Subcutaneous adipose tissue (tissue), 4 donors: Measurements from ENCODE around the gene GOLT1B. TPM values are rescaled to one million over a fixed set of nuclear protein-coding genes. Genes with fewer than 3 reads are reported as not detected.

ENCODE experiments used
- total RNA-seq, 4 donors: library from RNA; depleted of rRNA; stranded (reverse); fragments of >200 nt; gene quantifications; one replicate each; pipeline ENCODE4 v1.1.0, GENCODE V29; 2016
- TF ChIP-seq, protein P1 (sequence below): fragments of 450-650 bp; IDR thresholded peaks from one replicate; pipeline ENCODE4 v1.5.1; 2016; ENCODE audit warnings: low read depth, mild to moderate bottlenecking, control low read depth, antibody characterized with exemption, moderate library complexity

The GOLT1B gene
- total RNA-seq, 4 donors from 2014 or later = 25.5 to 69.3 (median 35.0) TPM

- TF ChIP-seq, protein P1, sequence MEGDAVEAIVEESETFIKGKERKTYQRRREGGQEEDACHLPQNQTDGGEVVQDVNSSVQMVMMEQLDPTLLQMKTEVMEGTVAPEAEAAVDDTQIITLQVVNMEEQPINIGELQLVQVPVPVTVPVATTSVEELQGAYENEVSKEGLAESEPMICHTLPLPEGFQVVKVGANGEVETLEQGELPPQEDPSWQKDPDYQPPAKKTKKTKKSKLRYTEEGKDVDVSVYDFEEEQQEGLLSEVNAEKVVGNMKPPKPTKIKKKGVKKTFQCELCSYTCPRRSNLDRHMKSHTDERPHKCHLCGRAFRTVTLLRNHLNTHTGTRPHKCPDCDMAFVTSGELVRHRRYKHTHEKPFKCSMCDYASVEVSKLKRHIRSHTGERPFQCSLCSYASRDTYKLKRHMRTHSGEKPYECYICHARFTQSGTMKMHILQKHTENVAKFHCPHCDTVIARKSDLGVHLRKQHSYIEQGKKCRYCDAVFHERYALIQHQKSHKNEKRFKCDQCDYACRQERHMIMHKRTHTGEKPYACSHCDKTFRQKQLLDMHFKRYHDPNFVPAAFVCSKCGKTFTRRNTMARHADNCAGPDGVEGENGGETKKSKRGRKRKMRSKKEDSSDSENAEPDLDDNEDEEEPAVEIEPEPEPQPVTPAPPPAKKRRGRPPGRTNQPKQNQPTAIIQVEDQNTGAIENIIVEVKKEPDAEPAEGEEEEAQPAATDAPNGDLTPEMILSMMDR = no peak
These were observed 21.6 kb downstream of the GOLT1B start for GRCh38 chr12:21523148-21523547.

DNA sequence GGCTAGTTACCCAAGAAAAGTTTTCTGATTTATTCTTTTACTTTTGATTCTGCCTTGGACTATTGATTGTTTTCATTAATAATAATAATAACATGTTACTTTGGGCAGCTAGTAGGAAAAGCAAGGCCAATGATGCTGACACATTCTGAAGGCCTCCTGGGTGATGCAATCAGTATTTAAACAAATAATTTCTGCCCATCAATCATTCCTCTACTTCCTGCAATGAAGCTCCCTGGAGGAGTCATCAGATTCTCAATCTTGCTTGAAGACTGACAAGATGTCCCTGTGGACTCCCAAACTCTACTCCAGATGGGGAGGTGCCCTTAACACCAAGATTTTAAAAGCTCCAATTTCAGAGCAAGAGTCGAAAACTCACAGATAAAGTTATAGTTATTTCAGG, 24.5 kb downstream of the GOLT1B start, which contains the start of gene SPX:
Gene SPX, plus strand, starts transcription at position 244 of the 400 bp plus-strand sequence. CDS start 177 bp downstream, outside the sequence.
- TF ChIP-seq, protein P1 = no peak

DNA sequence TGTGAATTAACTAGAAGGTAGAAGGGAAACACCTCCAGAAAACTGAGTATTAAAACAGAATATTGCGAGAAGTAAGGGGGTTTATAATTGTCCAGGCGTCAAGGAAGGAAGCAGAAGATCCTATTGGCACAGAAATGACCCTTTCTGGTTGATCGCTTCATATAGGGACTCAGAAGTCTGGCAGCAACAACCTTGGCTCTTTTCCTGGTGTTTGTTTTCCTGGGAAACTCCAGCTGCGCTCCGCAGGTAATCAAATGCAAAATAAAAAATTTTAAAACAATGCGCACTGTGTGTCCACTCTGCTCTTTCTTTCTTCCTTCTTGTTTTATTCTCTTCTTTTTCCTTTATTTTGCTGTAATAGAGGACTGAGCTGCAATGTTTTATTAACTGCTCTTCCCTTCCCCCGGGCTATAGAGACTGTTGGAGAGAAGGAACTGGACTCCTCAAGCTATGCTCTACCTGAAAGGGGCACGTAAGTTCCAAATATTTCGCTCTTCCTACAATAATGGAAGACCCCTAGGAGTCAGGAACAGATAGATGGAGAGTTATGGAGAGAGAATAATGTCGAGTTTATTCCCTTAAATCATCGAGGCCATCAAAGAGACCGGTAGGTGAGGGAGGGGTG, 25.2 kb downstream of the GOLT1B start:
- TF ChIP-seq, protein P1 = no peak

DNA sequence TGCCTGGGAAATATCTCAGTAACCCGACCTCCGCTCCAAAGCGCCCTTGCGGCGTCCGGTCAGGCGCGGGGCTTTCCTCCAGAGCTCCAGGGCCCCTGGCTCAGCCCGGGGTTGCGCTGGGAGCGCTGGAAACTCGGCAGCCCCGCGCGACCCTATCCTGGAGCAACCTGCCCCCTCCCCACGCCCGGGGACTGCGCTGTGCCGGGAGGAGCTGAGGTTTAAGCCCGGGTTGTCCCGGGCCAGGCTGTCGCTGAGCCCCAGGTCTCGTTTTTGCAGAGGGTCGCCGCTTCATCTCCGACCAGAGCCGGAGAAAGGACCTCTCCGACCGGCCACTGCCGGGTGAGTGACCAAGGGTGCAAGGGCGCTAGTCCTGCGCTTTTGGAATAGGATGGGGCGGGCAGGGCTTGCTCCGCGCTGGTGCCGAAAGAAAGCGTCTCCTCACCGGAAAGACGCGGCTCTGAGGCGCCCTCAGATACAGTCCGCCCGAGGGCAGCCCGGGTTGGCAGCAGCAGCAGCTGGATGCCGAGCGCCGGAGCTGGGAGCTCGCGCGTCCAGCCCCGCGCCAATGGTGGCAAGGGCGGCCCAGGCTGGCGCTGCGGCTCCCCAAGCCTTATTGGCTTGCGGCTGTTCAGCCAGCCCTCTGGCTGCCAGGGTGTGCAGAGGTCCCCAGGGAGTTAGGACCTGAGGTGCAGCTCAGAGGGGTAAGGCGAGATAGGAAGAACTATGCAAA, 26.0 kb downstream of the GOLT1B start:
- TF ChIP-seq, protein P1 = no peak

- TF ChIP-seq, protein P1 = no peak
These were observed 27.4 kb downstream of the GOLT1B start for GRCh38 chr12:21528953-21529352.

GRCh38 chr12:21529456-21529855, 27.9 kb downstream of the GOLT1B start:
- TF ChIP-seq, protein P1 = no peak

- TF ChIP-seq, protein P1 = no peak
These were observed 36.6 kb downstream of the GOLT1B start for GRCh38 chr12:21538061-21538653.
